Measurements from ENCODE around the gene ADAM8. TPM values are rescaled to one million over a fixed set of nuclear protein-coding genes. Genes with fewer than 3 reads are reported as not detected.
"Not testable (repeated sequence)": the region's sequence is repeated elsewhere in the genome, so short reads cannot be mapped to it uniquely, and the experiment has no call there.

ADAM8 gene
- total RNA-seq, 2 donors from 2014 or later, result 3.7 to 5.7 TPM

GRCh38 chr10:133266056-133266795 lies 10.4 kb downstream of the ADAM8 start:
- H3K4me1 ChIP-seq, result peaks cover 18% of the 10 kb centered on the region
- no peaks in the 10 kb centered on the region for H3K27me3 ChIP-seq
- no peaks in the 10 kb centered on the region for H3K9me3 ChIP-seq
- DNase-seq, result no peak
- H3K9ac ChIP-seq (ENCODE audit: low read depth in 2 of 2, low read length in 2 of 2), result no peak overlapping the region
- no peak overlapping the region for H3K4me3 ChIP-seq
- no peak for TF ChIP-seq CTCF (IDR thresholded peaks at IDR 0.05)
- H3K36me3 ChIP-seq, result no peaks in the 10 kb centered on the region
- intact Hi-C loops (cut with DNase I), result no loop called here
- no peak overlapping the region for H3K27ac ChIP-seq

GRCh38 chr10:133265052-133265451 lies 11.6 kb downstream of the ADAM8 start:
- H3K36me3 ChIP-seq; H3K27ac ChIP-seq; intact Hi-C loops (cut with DNase I); H3K9ac ChIP-seq (ENCODE audit: low read depth in 2 of 2, low read length in 2 of 2); H3K4me3 ChIP-seq; DNase-seq; H3K27me3 ChIP-seq; H3K9me3 ChIP-seq: not testable (repeated sequence)
- peaks cover 24% of the 10 kb centered on the region for H3K4me1 ChIP-seq

- peak; percentile 72 for DNase-seq
- peaks cover 24% of the 10 kb centered on the region for H3K4me1 ChIP-seq
- no peak for TF ChIP-seq CTCF (IDR thresholded peaks at IDR 0.05)
- H3K36me3 ChIP-seq, result no peaks in the 10 kb centered on the region
- intact Hi-C loops (cut with DNase I), result loop anchor here (5.0 kb wide), 1 partner anchor 43 kb away; the partner anchor contains the start of genes TUBGCP2 and ZNF511
- no peak overlapping the region for H3K9ac ChIP-seq (ENCODE audit: low read depth in 2 of 2, low read length in 2 of 2)
- no peak overlapping the region for H3K27ac ChIP-seq
- no peak overlapping the region for H3K4me3 ChIP-seq
- H3K27me3 ChIP-seq, result no peaks in the 10 kb centered on the region
- no peaks in the 10 kb centered on the region for H3K9me3 ChIP-seq
Measured at GRCh38 chr10:133264461-133264860, 12.2 kb downstream of the ADAM8 start.

DNA sequence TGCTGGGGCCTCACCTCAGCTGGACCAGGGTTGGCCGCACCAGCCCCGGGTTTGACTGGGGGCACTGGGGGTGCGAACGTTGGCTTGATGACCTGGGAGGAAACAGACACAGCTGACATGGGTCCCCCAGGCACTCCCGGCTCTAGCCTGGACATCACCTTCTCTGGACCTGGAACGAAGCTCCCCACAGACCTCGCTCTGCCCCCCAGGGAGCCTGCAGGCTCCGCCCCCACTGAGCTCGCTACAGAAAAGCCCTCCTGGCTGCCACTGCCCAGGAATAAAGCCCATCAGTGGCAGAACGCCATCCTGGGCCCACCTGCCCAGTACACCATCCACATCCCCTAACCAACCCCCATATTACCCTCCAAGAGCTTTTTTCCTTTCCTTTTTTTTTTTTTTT lies 13.0 kb downstream of the ADAM8 start:
- no peak for TF ChIP-seq CTCF (IDR thresholded peaks at IDR 0.05)
- no peak for DNase-seq

DNA sequence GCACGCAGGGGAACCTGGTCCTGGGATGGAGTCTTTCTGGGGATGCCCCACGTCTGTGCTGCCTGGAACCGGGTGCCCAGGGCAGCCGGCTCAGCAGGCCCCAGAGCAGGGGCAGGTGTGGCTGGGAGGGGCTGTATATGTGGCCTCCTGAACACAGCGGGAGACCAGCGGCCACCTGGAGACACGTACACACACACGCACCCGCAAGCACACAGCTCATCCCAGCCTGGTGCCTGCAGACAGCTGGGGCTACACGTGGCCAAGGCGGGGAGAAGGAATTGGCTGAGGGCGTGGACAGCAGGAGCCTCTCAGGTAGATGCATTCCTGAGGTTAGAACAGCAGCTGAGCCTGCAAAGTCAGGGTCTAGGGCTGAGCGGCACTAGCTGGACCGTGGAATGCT lies 14.0 kb downstream of the ADAM8 start:
- peak overlapping the region; percentile 27 for H3K27ac ChIP-seq
- peak; percentile 55 for DNase-seq
- intact Hi-C loops (cut with DNase I), result loop anchor here (5.0 kb wide), 1 partner anchor 45 kb away; the partner anchor contains the start of genes TUBGCP2 and ZNF511
- no peaks in the 10 kb centered on the region for H3K27me3 ChIP-seq
- H3K36me3 ChIP-seq, result no peaks in the 10 kb centered on the region
- H3K4me1 ChIP-seq, result peaks cover 36% of the 10 kb centered on the region
- peak overlapping the region; percentile 33 to 58 for H3K9ac ChIP-seq (ENCODE audit: low read depth in 2 of 2, low read length in 2 of 2)
- no peak for TF ChIP-seq CTCF (IDR thresholded peaks at IDR 0.05)
- no peaks in the 10 kb centered on the region for H3K9me3 ChIP-seq
- no peak overlapping the region for H3K4me3 ChIP-seq

More for the DNA sequence above, 13.0 kb downstream of the ADAM8 start:
- Histone ChIP-seq H3K4me3 (no peak overlapping the region), H3K27ac (no peak overlapping the region), H3K27me3 (no peaks in the 10 kb centered on the region), H3K9ac (ENCODE audit: low read depth in 2 of 2, low read length in 2 of 2) (no peak overlapping the region), H3K9me3 (no peaks in the 10 kb centered on the region), H3K36me3 (no peaks in the 10 kb centered on the region), H3K4me1 (peaks cover 26% of the 10 kb centered on the region)
- intact Hi-C loops (cut with DNase I), result loop anchor here (5.0 kb wide), 1 partner anchor 44 kb away; the partner anchor contains the start of genes TUBGCP2 and ZNF511

Measured in colonic mucosa (tissue), 4 donors.